A673 (cell line): ENCODE measurements around the gene TRABD.

Experiments used
- EZH2 ChIP-seq: fragments of 200-600 bp; sonication (generic); IDR thresholded peaks from 2 replicates; pipeline ENCODE4 v1.6.1; 2017; ENCODE audit warnings: borderline replicate concordance, low read depth, mild to moderate bottlenecking, mixed read lengths, antibody characterized with exemption, low read length; ENCODE audit not compliant: poor library complexity, severe bottlenecking
- TF ChIP-seq, protein P1 (sequence below): fragments of 300-800, 200-600 bp; sonication (generic); conservative IDR thresholded peaks from 2 replicates; pipeline ENCODE4 v1.5.1; 2017; ENCODE audit warnings: low read depth, mild to moderate bottlenecking, antibody characterized with exemption, low read length, moderate library complexity, mixed read lengths

DNA sequence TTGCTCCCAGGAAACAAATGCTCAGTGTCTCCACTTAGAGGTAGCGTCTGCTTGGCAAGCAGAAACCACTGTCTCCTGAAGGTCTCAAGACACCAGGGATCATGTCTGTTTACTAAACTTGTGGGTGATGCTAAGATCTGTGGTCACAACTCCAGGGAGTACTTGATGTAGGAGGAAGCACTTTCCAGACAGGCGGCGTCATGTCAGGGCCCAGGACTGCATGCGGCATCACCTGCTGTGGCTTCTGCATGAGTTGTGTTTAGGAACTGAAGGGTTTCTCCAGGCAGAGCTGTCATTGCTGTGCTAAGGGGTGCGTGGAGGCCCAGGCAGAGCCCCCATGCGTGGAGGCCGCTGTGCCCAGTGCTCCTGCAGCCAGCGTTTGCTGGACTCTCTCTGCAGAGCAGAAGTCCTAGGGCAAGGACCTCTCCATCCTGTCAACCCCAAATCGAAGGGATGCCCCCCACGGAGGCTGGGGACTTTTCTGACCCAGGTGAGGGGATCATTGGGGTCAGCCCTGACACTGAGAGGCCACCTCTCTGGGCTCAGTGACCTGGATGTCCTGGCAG, 23.2 kb upstream of the TRABD start:
- TF ChIP-seq, protein P1, sequence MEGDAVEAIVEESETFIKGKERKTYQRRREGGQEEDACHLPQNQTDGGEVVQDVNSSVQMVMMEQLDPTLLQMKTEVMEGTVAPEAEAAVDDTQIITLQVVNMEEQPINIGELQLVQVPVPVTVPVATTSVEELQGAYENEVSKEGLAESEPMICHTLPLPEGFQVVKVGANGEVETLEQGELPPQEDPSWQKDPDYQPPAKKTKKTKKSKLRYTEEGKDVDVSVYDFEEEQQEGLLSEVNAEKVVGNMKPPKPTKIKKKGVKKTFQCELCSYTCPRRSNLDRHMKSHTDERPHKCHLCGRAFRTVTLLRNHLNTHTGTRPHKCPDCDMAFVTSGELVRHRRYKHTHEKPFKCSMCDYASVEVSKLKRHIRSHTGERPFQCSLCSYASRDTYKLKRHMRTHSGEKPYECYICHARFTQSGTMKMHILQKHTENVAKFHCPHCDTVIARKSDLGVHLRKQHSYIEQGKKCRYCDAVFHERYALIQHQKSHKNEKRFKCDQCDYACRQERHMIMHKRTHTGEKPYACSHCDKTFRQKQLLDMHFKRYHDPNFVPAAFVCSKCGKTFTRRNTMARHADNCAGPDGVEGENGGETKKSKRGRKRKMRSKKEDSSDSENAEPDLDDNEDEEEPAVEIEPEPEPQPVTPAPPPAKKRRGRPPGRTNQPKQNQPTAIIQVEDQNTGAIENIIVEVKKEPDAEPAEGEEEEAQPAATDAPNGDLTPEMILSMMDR: no peak
- TF ChIP-seq EZH2: no peak
